OCI-LY1 (cell line): ENCODE results near the gene NSUN2.

Experiments
- H2AFZ ChIP-seq: fragments of 200-600 bp; sonication (generic), shearing (Covaris generic); 2 replicates; pipeline ENCODE4 v1.6.0; 2014; ENCODE audit warnings: antibody characterized with exemption, mild to moderate bottlenecking, low read length
- H3F3A ChIP-seq: fragments of 200-600 bp; sonication (generic), shearing (Covaris generic); 2 replicates; pipeline ENCODE4 v1.6.0; 2014; ENCODE audit warnings: mild to moderate bottlenecking, antibody characterized with exemption, low read length, moderate library complexity; ENCODE audit not compliant: insufficient read depth
- H3K27ac ChIP-seq: fragments of 200-600 bp; sonication (generic); 2 replicates; pipeline ENCODE4 v1.5.1; 2014; ENCODE audit warnings: low read length, mixed run types, mild to moderate bottlenecking, low read depth; ENCODE audit not compliant: poor library complexity, severe bottlenecking
- H3K27me3 ChIP-seq: fragments of 200-600 bp; sonication (generic); 2 replicates; pipeline ENCODE4 v1.6.0; 2014; ENCODE audit warnings: antibody characterized with exemption, mild to moderate bottlenecking, low read length, moderate library complexity; ENCODE audit not compliant: insufficient read depth
- H3K36me3 ChIP-seq: fragments of 200-600 bp; sonication (generic); 2 replicates; pipeline ENCODE4 v1.6.1; 2014; ENCODE audit warnings: mild to moderate bottlenecking, antibody characterized with exemption, low read length, moderate library complexity, mixed read lengths; ENCODE audit not compliant: insufficient read depth
- H3K4me1 ChIP-seq: fragments of 200-600 bp; sonication (generic); 2 replicates; pipeline ENCODE4 v1.5.1; 2014; ENCODE audit warnings: mild to moderate bottlenecking, low read length, moderate library complexity; ENCODE audit not compliant: insufficient read depth, severe bottlenecking
- H3K4me2 ChIP-seq: fragments of 200-600 bp; sonication (generic), shearing (Covaris generic); 2 replicates; pipeline ENCODE4 v1.6.1; 2014; ENCODE audit warnings: low read length
- H3K4me3 ChIP-seq: fragments of 200-600 bp; sonication (generic); 2 replicates; pipeline ENCODE4 v1.5.1; 2014; ENCODE audit warnings: low read length, low read depth, mild to moderate bottlenecking, mixed read lengths; ENCODE audit not compliant: poor library complexity, severe bottlenecking
- H3K79me2 ChIP-seq: fragments of 200-600 bp; shearing (Covaris generic); 2 replicates; pipeline ENCODE4 v1.6.1; 2016; ENCODE audit warnings: mixed run types, low read length, mixed read lengths; ENCODE audit not compliant: insufficient read depth
- H3K9ac ChIP-seq: fragments of 200-600 bp; sonication (generic), shearing (Covaris generic); 2 replicates; pipeline ENCODE4 v1.6.1; 2014; ENCODE audit warnings: mild to moderate bottlenecking, low read length, mixed read lengths
- H3K9me2 ChIP-seq: fragments of 200-600 bp; sonication (generic), shearing (Covaris generic); 2 replicates; pipeline ENCODE4 v1.6.1; 2014; ENCODE audit warnings: low read depth, mild to moderate bottlenecking, low read length, mixed read lengths
- H3K9me3 ChIP-seq: fragments of 200-600 bp; shearing (Covaris generic); 2 replicates; pipeline ENCODE4 v1.6.1; 2014; ENCODE audit warnings: low read length, mixed read lengths
- H4K20me1 ChIP-seq: fragments of 200-600 bp; sonication (generic), shearing (Covaris generic); 2 replicates; pipeline ENCODE4 v1.6.0; 2016; ENCODE audit warnings: mild to moderate bottlenecking, low read length; ENCODE audit not compliant: insufficient read depth
- CTCF ChIP-seq: fragments of 200-600 bp; sonication (generic), shearing (Covaris generic); IDR thresholded peaks from 2 replicates; pipeline ENCODE4 v1.5.1; 2017; ENCODE audit warnings: mild to moderate bottlenecking, antibody characterized with exemption, low read length, moderate library complexity, mixed read lengths
- EZH2 ChIP-seq: fragments of 200-600 bp; sonication (generic), shearing (Covaris generic); IDR thresholded peaks from 2 replicates; pipeline ENCODE4 v1.8.0; 2017; ENCODE audit warnings: borderline replicate concordance, mixed run types, mild to moderate bottlenecking, antibody characterized with exemption, low read length, moderate library complexity, mixed read lengths

The NSUN2 gene

GRCh38 chr5:6675784-6676491 is 43.1 kb upstream of the NSUN2 start:
- Histone ChIP-seq H3K4me2 (no peak overlapping the region), H3K4me3 (no peak overlapping the region), H3K9ac (no peak overlapping the region)

GRCh38 chr5:6674886-6675285 is 42.0 kb upstream of the NSUN2 start:
- H3K79me2 ChIP-seq: no peaks in the 10 kb centered on the region
- no peaks in the 10 kb centered on the region for H3K9me3 ChIP-seq
- no peak overlapping the region for H3K9ac ChIP-seq
- H3F3A ChIP-seq: no peaks in the 10 kb centered on the region
- no peak overlapping the region for H3K4me2 ChIP-seq
- H3K4me3 ChIP-seq: no peak overlapping the region
- no peak overlapping the region for H3K27ac ChIP-seq
- no peaks in the 10 kb centered on the region for H3K4me1 ChIP-seq
- TF ChIP-seq CTCF (no peak), EZH2 (no peak)
- no peaks in the 10 kb centered on the region for H3K27me3 ChIP-seq
- no peaks in the 10 kb centered on the region for H4K20me1 ChIP-seq
- no peaks in the 10 kb centered on the region for H3K9me2 ChIP-seq
- H2AFZ ChIP-seq: no peak overlapping the region
- peaks cover 10% of the 10 kb centered on the region for H3K36me3 ChIP-seq

More at GRCh38 chr5:6675784-6676491, 43.1 kb upstream of the NSUN2 start:
- TF ChIP-seq EZH2 (no peak), CTCF (peak; percentile 19; the same call in 1 of the 2 replicates)
- Histone ChIP-seq H3K9me3 (no peaks in the 10 kb centered on the region), H3K4me1 (no peaks in the 10 kb centered on the region), H3K27ac (no peak overlapping the region), H2AFZ (no peak overlapping the region), H3K9me2 (no peaks in the 10 kb centered on the region), H3K36me3 (peaks cover 4% of the 10 kb centered on the region; the same call in 1 of the 2 replicates), H3K27me3 (no peaks in the 10 kb centered on the region), H3K79me2 (no peaks in the 10 kb centered on the region), H3F3A (no peaks in the 10 kb centered on the region), H4K20me1 (no peaks in the 10 kb centered on the region)

- no peaks in the 10 kb centered on the region for H3K27me3 ChIP-seq
- no peaks in the 10 kb centered on the region for H3F3A ChIP-seq
- H3K4me2 ChIP-seq: no peak overlapping the region
- no peaks in the 10 kb centered on the region for H4K20me1 ChIP-seq
- H3K4me3 ChIP-seq: no peak overlapping the region
- H3K4me1 ChIP-seq: no peaks in the 10 kb centered on the region
- H3K79me2 ChIP-seq: no peaks in the 10 kb centered on the region
- H3K36me3 ChIP-seq: peaks cover 15% of the 10 kb centered on the region
- H3K27ac ChIP-seq: no peak overlapping the region
- H3K9me2 ChIP-seq: no peaks in the 10 kb centered on the region
- H3K9me3 ChIP-seq: no peaks in the 10 kb centered on the region
- no peak overlapping the region for H3K9ac ChIP-seq
- no peak for TF ChIP-seq EZH2
- TF ChIP-seq CTCF: no peak
- H2AFZ ChIP-seq: no peak overlapping the region
Measured at GRCh38 chr5:6674421-6674820, 41.6 kb upstream of the NSUN2 start.
